Endothelial cell of umbilical vein (primary cell): ENCODE data around the gene TRMT2A. TPM values are rescaled to one million over a fixed set of nuclear protein-coding genes. Genes with fewer than 3 reads are reported as not detected.

Source experiments
- BruUV-seq: library from RNA; stranded (reverse); fragments of 400-500 nt; replicated peaks from 2 replicates; lab custom pipeline; 2021; lab: Mats Ljungman, UMichigan
- CTCF ChIA-PET: fragments of 300-600, 350-600 bp; sonication (Branson Sonifier 250); formaldehyde crosslinking; loops from one replicate; lab custom pipeline; 2021; ENCODE audit warnings: antibody characterized with exemption, inconsistent platforms; lab: Charles Lee
- POLR2A ChIA-PET: fragments of 300-600, 350-600 bp; sonication (Branson Sonifier 250); formaldehyde crosslinking; loops from one replicate; lab custom pipeline; 2021; ENCODE audit warnings: antibody characterized with exemption, inconsistent platforms; lab: Charles Lee
- DNase-seq: peaks from one replicate; pipeline ENCODE4 v3.0.0-alpha.2; 2011; ENCODE audit warnings: low read depth, low spot score
- FAIRE-seq: peaks from 2 replicates; lab custom pipeline; 2011; peaks lifted over from hg19 to GRCh38; lab: Jason Lieb, UNC
- H2AFZ ChIP-seq: 2 replicates; pipeline ENCODE4 v1.6.0; 2012; ENCODE audit warnings: low read depth, low read length, control low read depth, inconsistent platforms
- H3K27ac ChIP-seq: 2 replicates; pipeline ENCODE4 v1.5.1; 2011; ENCODE audit warnings: low read depth, mild to moderate bottlenecking, control low read depth, low read length, moderate library complexity; ENCODE audit not compliant: insufficient read depth
- H3K27me3 ChIP-seq, 2 experiments: 2 replicates each; pipeline versions ENCODE4 v1.6.0 to v1.6.1; 2011; ENCODE audit warnings: low read length in 2 of 2, mixed read lengths in 1 of 2; ENCODE audit not compliant: control insufficient read depth in 2 of 2, insufficient read depth in 2 of 2
- H3K36me3 ChIP-seq, 2 experiments: 2 replicates in 1 of 2; 3 replicates in 1 of 2; pipeline ENCODE4 v1.5.1; 2011; ENCODE audit warnings: low read length in 2 of 2, mild to moderate bottlenecking in 1 of 2, moderate library complexity in 1 of 2; ENCODE audit not compliant: control insufficient read depth in 2 of 2, insufficient read depth in 2 of 2; ENCODE audit errors: extremely low read depth in 1 of 2
- H3K4me1 ChIP-seq: 3 replicates; pipeline ENCODE4 v1.5.1; 2011; ENCODE audit warnings: mild to moderate bottlenecking, low read length; ENCODE audit not compliant: control insufficient read depth, insufficient read depth; ENCODE audit errors: extremely low read depth
- H3K4me2 ChIP-seq: 2 replicates; pipeline ENCODE4 v1.6.1; 2011; ENCODE audit warnings: low read length, control low read depth, mixed read lengths; ENCODE audit not compliant: insufficient read depth
- H3K4me3 ChIP-seq, 3 experiments: fragments of 200-600 bp in 1 of 3; sonication (generic), shearing (Covaris generic) in 1 of 3; replicated peaks in 1 of 3; 2 replicates each; pipeline ENCODE4 v1.5.1; 2011 to 2016; ENCODE audit warnings: control low read depth in 3 of 3, low read length in 3 of 3, mild to moderate bottlenecking in 2 of 3, inconsistent platforms in 1 of 3, low read depth in 1 of 3, moderate library complexity in 1 of 3; ENCODE audit not compliant: insufficient read depth in 1 of 3
- H3K79me2 ChIP-seq: 2 replicates; pipeline ENCODE4 v1.6.0; 2012; ENCODE audit warnings: low read length, inconsistent platforms; ENCODE audit not compliant: control insufficient read depth, insufficient read depth
- H3K9ac ChIP-seq: replicated peaks from 2 replicates; pipeline ENCODE3; 2011; ENCODE audit warnings: low read length, control low read depth; ENCODE audit not compliant: insufficient read depth; ENCODE audit errors: extremely low read depth
- H3K9me1 ChIP-seq: replicated peaks from 3 replicates; pipeline ENCODE4 v1.6.0; 2011; ENCODE audit warnings: mild to moderate bottlenecking, low read length; ENCODE audit not compliant: control insufficient read depth, insufficient read depth; ENCODE audit errors: extremely low read depth
- H3K9me3 ChIP-seq: replicated peaks from 2 replicates; pipeline ENCODE4 v1.5.1; 2012; ENCODE audit warnings: low read length, inconsistent platforms; ENCODE audit not compliant: control insufficient read depth, insufficient read depth
- H4K20me1 ChIP-seq: replicated peaks from 2 replicates; pipeline ENCODE3; 2011; ENCODE audit warnings: mild to moderate bottlenecking, low read length; ENCODE audit not compliant: control insufficient read depth, insufficient read depth; ENCODE audit errors: extremely low read depth
- CTCF ChIP-seq, 2 donors: IDR thresholded peaks; 1 replicate in 1 of 2; 2 replicates in 1 of 2; pipeline ENCODE4 v1.5.1; 2011; ENCODE audit warnings: low read length in 2 of 2, mild to moderate bottlenecking in 2 of 2, moderate library complexity in 2 of 2, control low read depth in 1 of 2, inconsistent platforms in 1 of 2, low read depth in 1 of 2; ENCODE audit not compliant: insufficient read depth in 1 of 2; ENCODE audit errors: extremely low read depth in 1 of 2
- EZH2 ChIP-seq: IDR thresholded peaks from 2 replicates; pipeline ENCODE4 v1.6.1; 2012; ENCODE audit warnings: borderline replicate concordance, low read depth, mild to moderate bottlenecking, moderate library complexity, low read length, inconsistent platforms; ENCODE audit not compliant: severe bottlenecking
- FOS ChIP-seq: IDR thresholded peaks from 2 replicates; pipeline ENCODE4 v1.6.1; 2011; ENCODE audit warnings: mild to moderate bottlenecking, low read length, moderate library complexity, borderline replicate concordance; ENCODE audit not compliant: insufficient read depth
- GATA2 ChIP-seq: IDR thresholded peaks from 2 replicates; pipeline ENCODE4 v1.7.0; 2011; ENCODE audit warnings: low read depth, mild to moderate bottlenecking, moderate library complexity, mixed read lengths, low read length; ENCODE audit not compliant: insufficient read length, insufficient read depth
- JUN ChIP-seq: IDR thresholded peaks from 2 replicates; pipeline ENCODE4 v1.6.1; 2011; ENCODE audit warnings: borderline replicate concordance, low read depth; ENCODE audit not compliant: insufficient read length, insufficient read depth
- MYC ChIP-seq: IDR thresholded peaks from one replicate; pipeline ENCODE4 v1.6.1; 2011; ENCODE audit warnings: mild to moderate bottlenecking, low read depth, low read length
- POLR2A ChIP-seq: IDR thresholded peaks from 2 replicates; pipeline ENCODE4 v1.6.1; 2012; ENCODE audit warnings: low read depth, mild to moderate bottlenecking, control low read depth, low read length
- POLR2AphosphoS5 ChIP-seq: IDR thresholded peaks from 2 replicates; pipeline ENCODE4 v1.6.1; 2012; ENCODE audit warnings: low read depth, mild to moderate bottlenecking, control low read depth, low read length, moderate library complexity; ENCODE audit not compliant: insufficient read depth
- dilution Hi-C: fragments of 300-500 bp; cut with MboI; formaldehyde crosslinking; loops from one replicate; pipeline ENCODE4 v1.15.0; 2019; ENCODE audit warnings: low sequenced_read_pairs; ENCODE audit not compliant: extremely low pct_ligation_motif_present
- intact Hi-C: fragments of 100-400 bp; cut with micrococcal nuclease; formaldehyde crosslinking; loops from one replicate; pipeline ENCODE4 v1.10.0; 2022
- polyA plus RNA-seq, 4 experiments: library from polyadenylated mRNA; depleted of rRNA in 3 of 4; stranded (reverse) in 3 of 4; unstranded in 1 of 4; fragments of >200 nt; gene quantifications; 2 replicates each; pipeline versions ENCODE4 v1.2.1 to v1.2.3, GENCODE V29; 2011 to 2012; ENCODE audit warnings: missing spikeins in 1 of 4
- total RNA-seq: library from RNA; stranded (reverse); gene quantifications from 2 replicates; pipeline ENCODE4 v1.2.3, GENCODE V29; 2021
- TF ChIP-seq, protein P1 (sequence below): IDR thresholded peaks from 2 replicates; pipeline ENCODE4 v1.6.1; 2011; ENCODE audit not compliant: insufficient read depth, insufficient read length

Gene TRMT2A
- total and polyA plus RNA-seq, 2 donors (not counting 3 experiments of a cell fraction or from before 2014, with no cell fraction given), result 51.2 to 61.9 TPM

GRCh38 chr22:20135806-20136602 lies 19.0 kb upstream of the TRMT2A start:
- peaks cover 6% of the 10 kb centered on the region for H3K4me1 ChIP-seq
- H3K4me3 ChIP-seq, result no peak overlapping the region
- intact Hi-C loops (no loop called here), dilution Hi-C loops (no loop called here)
- no peaks in the 10 kb centered on the region for H4K20me1 ChIP-seq
- ChIA-PET CTCF (no interaction called here), POLR2A (no interaction called here)
- H2AFZ ChIP-seq, result no peak overlapping the region
- TF ChIP-seq CTCF (IDR thresholded peaks at IDR 0.05; ENCODE audit: extremely low read depth in 1 of 2, insufficient read depth in 1 of 2, low read depth in 1 of 2, low read length in 2 of 2) (no peak), GATA2 (no peak), JUN (no peak), POLR2AphosphoS5 (no peak), POLR2A (no peak), MYC (no peak), EZH2 (no peak), FOS (no peak)
- TF ChIP-seq, protein P1, sequence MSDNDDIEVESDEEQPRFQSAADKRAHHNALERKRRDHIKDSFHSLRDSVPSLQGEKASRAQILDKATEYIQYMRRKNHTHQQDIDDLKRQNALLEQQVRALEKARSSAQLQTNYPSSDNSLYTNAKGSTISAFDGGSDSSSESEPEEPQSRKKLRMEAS, result no peak
- no TSS peak for BruUV-seq
- H3K27ac ChIP-seq, result no peak overlapping the region
- no peak overlapping the region for H3K9ac ChIP-seq
- H3K9me3 ChIP-seq, result no peaks in the 10 kb centered on the region
- H3K4me2 ChIP-seq, result no peak overlapping the region
- peaks cover 3 to 9% of the 10 kb centered on the region in 2 experiments for H3K36me3 ChIP-seq
- peaks cover 65% of the 10 kb centered on the region for H3K79me2 ChIP-seq
- DNase-seq, result no peak
- H3K9me1 ChIP-seq, result no peaks in the 10 kb centered on the region
- no peaks in the 10 kb centered on the region for H3K27me3 ChIP-seq
- FAIRE-seq, result no peak
